Body of pancreas (tissue), 4 donors: ENCODE results near the gene CXCL6. TPM values are rescaled to one million over a fixed set of nuclear protein-coding genes. Genes with fewer than 3 reads are reported as not detected.

ENCODE experiments used
- ATAC-seq: fragments of 150-250 bp; one replicate; pipeline ENCODE4 v1.9.1; 2016
- DNase-seq, 4 donors: peaks; one replicate each; pipeline ENCODE4 v3.0.0-alpha.2; 2019
- H3K27ac ChIP-seq, 4 donors: fragments of 200-600 bp; sonication (generic); 1 replicate in 3 of 4; 2 replicates in 1 of 4; pipeline versions ENCODE4 v1.5.1 to v1.6.1; 2016 to 2019; ENCODE audit warnings: mild to moderate bottlenecking in 1 of 4, mixed read lengths in 1 of 4, moderate library complexity in 1 of 4
- H3K27me3 ChIP-seq, 2 donors: fragments of 200-600 bp; sonication (generic); one replicate each; pipeline ENCODE4 v1.6.0; 2016; ENCODE audit warnings: mild to moderate bottlenecking in 1 of 2
- H3K36me3 ChIP-seq, 2 donors: fragments of 200-600 bp; sonication (generic); replicated peaks in 1 of 2; 2 replicates each; pipeline ENCODE4 v1.5.1; 2016; ENCODE audit warnings: low read depth in 2 of 2; ENCODE audit not compliant: insufficient read depth in 1 of 2
- H3K4me1 ChIP-seq: fragments of 200-600 bp; sonication (generic); one replicate; pipeline ENCODE4 v1.6.0; 2016
- H3K4me3 ChIP-seq, 2 donors: fragments of 200-600 bp; sonication (generic); 1 replicate in 1 of 2; 2 replicates in 1 of 2; pipeline ENCODE4 v1.5.1; 2016 to 2019
- H3K9me3 ChIP-seq, 3 donors: fragments of 200-600 bp; sonication (generic); 1 replicate in 2 of 3; 2 replicates in 1 of 3; pipeline ENCODE4 v1.5.1; 2016
- POLR2A ChIP-seq, 3 donors: fragments of 450-650 bp; IDR thresholded peaks; one replicate each; pipeline ENCODE4 v1.6.1; 2016; ENCODE audit warnings: antibody characterized with exemption in 3 of 3, mild to moderate bottlenecking in 2 of 3
- WGBS, 2 donors: methylation state at CpG; one replicate each; pipeline ENCODE4 v1.1.5; 2017; 5-methylcytosine and 5-hydroxymethylcytosine counted together
- intact Hi-C: fragments of 100-400 bp; cut with DNase I; formaldehyde crosslinking; loops from one replicate; pipeline ENCODE4 v1.15.1; 2023
- total RNA-seq, 2 donors: library from RNA; depleted of rRNA; stranded (reverse); fragments of >200 nt; gene quantifications; one replicate each; pipeline ENCODE4 v1.1.0, GENCODE V29; 2016
- TF ChIP-seq, protein P1 (sequence below), 7 experiments: fragments of 450-650 bp in 4 of 7; fragments of 200-600 bp in 3 of 7; sonication (generic) in 3 of 7; IDR thresholded peaks; one replicate each; pipeline ENCODE4 v1.5.1; 2016 to 2019; ENCODE audit warnings: antibody characterized with exemption in 7 of 7

CXCL6 gene
- total RNA-seq, 2 donors from 2014 or later = 2.3 to 10.1 TPM

DNA sequence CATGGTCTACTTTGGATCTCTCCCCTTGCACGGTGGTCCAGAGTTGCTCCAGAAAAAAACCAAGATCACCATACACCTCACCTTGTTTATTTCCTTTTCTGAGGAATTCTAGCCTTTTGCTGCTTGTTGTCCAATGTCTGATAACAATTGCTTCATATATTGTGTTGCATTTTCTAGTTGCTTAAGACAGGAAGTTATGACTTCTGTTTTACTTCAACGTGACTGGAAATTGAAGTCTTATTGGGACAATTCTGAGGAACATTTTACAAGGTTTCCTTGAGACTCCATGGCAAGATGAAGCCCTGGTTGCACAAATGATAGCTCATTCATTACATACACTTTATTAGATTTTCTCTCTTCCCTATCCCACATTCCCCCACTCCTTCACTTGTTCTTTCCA is 37.9 kb downstream of the CXCL6 start:
- no peak overlapping the region for H3K4me3 ChIP-seq
- ATAC-seq = no peak
- intact Hi-C loops = no loop called here
- peaks cover 4% of the 10 kb centered on the region for H3K4me1 ChIP-seq
- no peaks in the 10 kb centered on the region for H3K27me3 ChIP-seq
- no peaks in the 10 kb centered on the region for H3K36me3 ChIP-seq
- no peak for DNase-seq
- TF ChIP-seq, protein P1, sequence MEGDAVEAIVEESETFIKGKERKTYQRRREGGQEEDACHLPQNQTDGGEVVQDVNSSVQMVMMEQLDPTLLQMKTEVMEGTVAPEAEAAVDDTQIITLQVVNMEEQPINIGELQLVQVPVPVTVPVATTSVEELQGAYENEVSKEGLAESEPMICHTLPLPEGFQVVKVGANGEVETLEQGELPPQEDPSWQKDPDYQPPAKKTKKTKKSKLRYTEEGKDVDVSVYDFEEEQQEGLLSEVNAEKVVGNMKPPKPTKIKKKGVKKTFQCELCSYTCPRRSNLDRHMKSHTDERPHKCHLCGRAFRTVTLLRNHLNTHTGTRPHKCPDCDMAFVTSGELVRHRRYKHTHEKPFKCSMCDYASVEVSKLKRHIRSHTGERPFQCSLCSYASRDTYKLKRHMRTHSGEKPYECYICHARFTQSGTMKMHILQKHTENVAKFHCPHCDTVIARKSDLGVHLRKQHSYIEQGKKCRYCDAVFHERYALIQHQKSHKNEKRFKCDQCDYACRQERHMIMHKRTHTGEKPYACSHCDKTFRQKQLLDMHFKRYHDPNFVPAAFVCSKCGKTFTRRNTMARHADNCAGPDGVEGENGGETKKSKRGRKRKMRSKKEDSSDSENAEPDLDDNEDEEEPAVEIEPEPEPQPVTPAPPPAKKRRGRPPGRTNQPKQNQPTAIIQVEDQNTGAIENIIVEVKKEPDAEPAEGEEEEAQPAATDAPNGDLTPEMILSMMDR (IDR thresholded peaks at IDR 0.05) = no peak
- no peak for TF ChIP-seq POLR2A (IDR thresholded peaks at IDR 0.05)
- no peak overlapping the region for H3K27ac ChIP-seq
- 62 to 73% methylated on average over 2 of the region's 2 CpGs for WGBS, 2 donors
- H3K9me3 ChIP-seq = no peaks in the 10 kb centered on the region

DNA sequence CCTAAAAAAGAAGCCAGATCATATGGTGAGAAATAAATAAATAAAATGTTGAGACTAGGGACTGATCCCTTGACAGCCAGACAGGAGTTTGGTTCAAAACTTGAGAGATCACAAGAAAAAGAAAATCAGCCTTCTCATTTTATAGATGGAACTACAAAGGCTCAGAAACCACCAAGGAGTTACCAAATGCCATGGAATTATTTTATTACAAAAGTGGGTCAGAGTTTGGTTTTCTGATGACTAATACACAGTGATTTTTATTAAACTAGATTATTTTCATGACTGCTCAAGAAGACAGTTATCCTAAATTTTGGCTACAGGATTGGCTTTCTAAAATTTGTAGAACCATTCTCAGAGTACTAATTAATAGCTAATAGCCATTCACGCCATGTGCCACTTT is 38.9 kb downstream of the CXCL6 start:
- intact Hi-C loops = no loop called here
- no peaks in the 10 kb centered on the region for H3K36me3 ChIP-seq
- TF ChIP-seq, protein P1 (IDR thresholded peaks at IDR 0.05) = no peak
- no peak for TF ChIP-seq POLR2A (IDR thresholded peaks at IDR 0.05)
- no peak overlapping the region for H3K27ac ChIP-seq
- DNase-seq (no peak), ATAC-seq (no peak)
- WGBS, 2 donors = 84 to 93% methylated on average over 1 of the region's 1 CpG
- H3K9me3 ChIP-seq = no peaks in the 10 kb centered on the region
- H3K4me1 ChIP-seq = no peaks in the 10 kb centered on the region
- no peaks in the 10 kb centered on the region for H3K27me3 ChIP-seq
- no peak overlapping the region for H3K4me3 ChIP-seq

DNA sequence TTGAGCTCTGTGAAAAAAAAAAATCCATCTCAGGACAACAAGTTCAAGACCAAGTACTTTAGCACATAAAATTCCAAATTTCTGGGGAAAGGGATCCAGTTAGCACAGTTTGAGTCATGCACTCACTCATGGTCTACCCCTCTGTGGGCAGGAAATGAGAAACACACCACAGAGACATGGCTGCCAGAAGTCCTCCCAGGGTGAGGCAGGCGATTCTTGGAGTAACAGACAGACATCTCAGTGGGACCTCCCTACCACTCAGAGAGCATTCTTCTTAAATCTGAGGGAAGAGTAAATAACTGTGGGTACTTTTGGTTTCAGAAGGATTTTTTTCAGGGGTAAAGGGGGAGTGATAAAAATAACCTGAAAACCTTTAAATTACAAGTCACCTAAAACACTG is 46.8 kb downstream of the CXCL6 start:
- DNase-seq (no peak), ATAC-seq (no peak)
- Histone ChIP-seq H3K9me3 (no peaks in the 10 kb centered on the region), H3K4me1 (no peaks in the 10 kb centered on the region), H3K27me3 (no peaks in the 10 kb centered on the region), H3K36me3 (no peaks in the 10 kb centered on the region), H3K4me3 (no peak overlapping the region), H3K27ac (no peak overlapping the region)
- TF ChIP-seq POLR2A (IDR thresholded peaks at IDR 0.05) = no peak
- TF ChIP-seq, protein P1 (IDR thresholded peaks at IDR 0.05) = no peak
- intact Hi-C loops = no loop called here
- WGBS, 2 donors = 47 to 52% methylated on average over 1 of the region's 1 CpG

DNA sequence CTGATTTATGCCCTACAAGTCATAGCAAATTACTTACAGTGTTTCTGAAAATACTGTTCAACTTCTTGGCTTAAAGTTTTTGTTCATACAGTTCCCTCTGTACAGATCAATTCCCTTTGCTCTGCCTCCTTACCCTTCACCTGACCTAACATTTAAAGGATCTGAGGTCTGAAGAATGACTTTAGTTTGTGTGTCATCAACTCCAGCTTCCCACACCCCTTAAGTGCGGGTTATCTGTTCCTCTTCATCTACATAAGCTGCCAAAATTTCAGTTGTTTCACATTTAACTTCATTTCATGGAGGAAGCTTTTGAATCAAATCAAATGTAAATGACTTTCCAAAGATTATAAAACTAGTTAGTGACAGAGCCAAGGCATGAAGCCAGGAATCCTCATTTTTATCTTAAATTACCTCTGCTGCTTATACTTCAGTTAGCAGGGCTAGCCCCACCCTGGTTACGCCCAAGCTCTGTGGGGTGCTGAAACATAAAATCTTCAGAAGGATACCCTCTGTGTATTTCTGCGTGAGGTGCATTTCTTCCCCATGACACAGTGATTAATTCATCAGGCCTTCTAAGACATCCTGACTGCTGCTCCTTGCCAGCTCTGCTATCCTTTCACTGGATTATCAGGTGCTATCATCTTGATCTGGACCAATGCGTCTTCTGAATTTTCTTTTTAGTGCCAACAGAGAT is 49.2 kb downstream of the CXCL6 start:
- H3K27me3 ChIP-seq = no peaks in the 10 kb centered on the region
- DNase-seq (no peak), ATAC-seq (no peak)
- no peak overlapping the region for H3K27ac ChIP-seq
- intact Hi-C loops = no loop called here
- no peak overlapping the region for H3K4me3 ChIP-seq
- 81 to 85% methylated on average over 4 of the region's 4 CpGs for WGBS, 2 donors
- no peaks in the 10 kb centered on the region for H3K36me3 ChIP-seq
- no peak for TF ChIP-seq POLR2A (IDR thresholded peaks at IDR 0.05)
- TF ChIP-seq, protein P1 (IDR thresholded peaks at IDR 0.05) = no peak
- H3K4me1 ChIP-seq = no peaks in the 10 kb centered on the region
- H3K9me3 ChIP-seq = no peaks in the 10 kb centered on the region

Other genes starting within 250 kb of the CXCL6 start
- gene RASSF6, start 216.2 kb upstream of the CXCL6 start, total RNA-seq = 10 to 100 TPM in 1 of 2 donors, 1 to 10 TPM in 1; 5.3 to 10.1 TPM
- 10 to 100 TPM in 1 of 2 donors, 1 to 10 TPM in 1; 3.9 to 12.9 TPM for gene CXCL8, start 96.1 kb upstream of the CXCL6 start, total RNA-seq
- not detected for gene PF4V1, start 16.6 kb downstream of the CXCL6 start, total RNA-seq
- gene CXCL1, start 32.7 kb downstream of the CXCL6 start, total RNA-seq = 10 to 100 TPM; 17.1 to 52.7 TPM
- not detected for gene PF4, start 145.3 kb downstream of the CXCL6 start, total RNA-seq
- not detected for gene PPBP, start 151.5 kb downstream of the CXCL6 start, total RNA-seq
- gene CXCL5, start 162.0 kb downstream of the CXCL6 start, total RNA-seq = not detected
- gene CXCL3, start 202.0 kb downstream of the CXCL6 start, total RNA-seq = 1 to 10 TPM in 1 of 2 donors, not detected in 1; 1.6 TPM